ENCODE results near the gene GPX4.

GPX4 gene

GRCh38 chr19:1087813-1088415 lies 15.9 kb upstream of the GPX4 start:
- TF ChIP-seq CTCF (IDR thresholded peaks at IDR 0.05; ENCODE audit: borderline replicate concordance, insufficient read depth, low read depth, low read length): peak; percentile 20; the same call in 1 of the 2 replicates
- H3K4me3 ChIP-seq (ENCODE audit: low read depth, low read length): no peak overlapping the region

- TF ChIP-seq CTCF (IDR thresholded peaks at IDR 0.05; ENCODE audit: borderline replicate concordance, insufficient read depth, low read depth, low read length): no peak
- no peak overlapping the region for H3K4me3 ChIP-seq (ENCODE audit: low read depth, low read length)
Observed at GRCh38 chr19:1088416-1089010, 15.3 kb upstream of the GPX4 start.

GRCh38 chr19:1089126-1089771 lies 14.5 kb upstream of the GPX4 start:
- H3K4me3 ChIP-seq (ENCODE audit: low read depth, low read length): no peak overlapping the region
- TF ChIP-seq CTCF (IDR thresholded peaks at IDR 0.05; ENCODE audit: borderline replicate concordance, insufficient read depth, low read depth, low read length): no peak

GRCh38 chr19:1089891-1090290 lies 13.9 kb upstream of the GPX4 start:
- TF ChIP-seq CTCF (IDR thresholded peaks at IDR 0.05; ENCODE audit: borderline replicate concordance, insufficient read depth, low read depth, low read length): no peak
- no peak overlapping the region for H3K4me3 ChIP-seq (ENCODE audit: low read depth, low read length)

- no peak for TF ChIP-seq CTCF (IDR thresholded peaks at IDR 0.05; ENCODE audit: borderline replicate concordance, insufficient read depth, low read depth, low read length)
- H3K4me3 ChIP-seq (ENCODE audit: low read depth, low read length): no peak overlapping the region
Observed at GRCh38 chr19:1090731-1091543, 12.9 kb upstream of the GPX4 start.

DNA sequence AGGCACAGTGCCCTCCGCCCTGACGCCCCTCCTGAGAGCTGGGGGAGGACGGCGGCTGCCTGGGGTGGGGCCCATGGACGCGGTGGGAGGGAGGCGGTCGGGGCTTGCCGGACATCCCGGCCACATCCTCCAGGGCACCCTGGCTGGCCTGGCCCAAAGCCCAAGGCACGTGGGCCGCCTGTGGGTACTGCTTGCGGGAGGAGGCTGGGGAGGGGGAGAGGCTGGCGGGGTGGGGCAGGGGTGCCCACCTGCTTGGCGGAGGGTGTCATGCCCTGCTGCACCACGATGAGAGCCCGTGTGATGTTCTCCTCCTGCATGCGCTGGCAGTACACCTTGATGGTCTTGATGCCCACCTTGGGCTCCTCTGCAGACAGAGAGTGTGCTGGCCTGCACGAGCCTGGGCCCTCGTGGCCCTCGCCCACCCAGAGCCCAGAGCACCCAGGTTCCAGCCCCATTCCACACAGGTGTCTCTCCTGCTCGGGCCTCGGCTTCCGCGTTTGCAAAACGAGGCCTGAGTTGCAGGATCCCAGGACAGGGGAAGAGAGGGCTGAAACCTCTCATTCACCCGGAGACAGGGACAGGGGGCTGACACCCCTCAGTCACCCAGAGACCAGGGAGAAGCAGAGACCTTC lies 12.1 kb upstream of the GPX4 start:
- TF ChIP-seq CTCF (IDR thresholded peaks at IDR 0.05; ENCODE audit: borderline replicate concordance, insufficient read depth, low read depth, low read length): no peak
- no peak overlapping the region for H3K4me3 ChIP-seq (ENCODE audit: low read depth, low read length)

Measured in GM12875 (cell line).